Choroid plexus epithelial cell (primary cell): ENCODE measurements around the gene USF1.
A peak's percentile ranks its signal among the peaks of the same experiment; 100 is the strongest.
"Not testable (repeated sequence)": the region's sequence is repeated elsewhere in the genome, so short reads cannot be mapped to it uniquely, and the experiment has no call there.

Source experiments
- DNase-seq: peaks from one replicate; pipeline ENCODE4 v3.0.0-alpha.2; 2010; ENCODE audit warnings: low read depth
- H3K4me3 ChIP-seq: 2 replicates; pipeline ENCODE4 v1.5.1; 2011; ENCODE audit warnings: low read depth, mild to moderate bottlenecking, control low read depth, low read length, moderate library complexity
- TF ChIP-seq, protein P1 (sequence below): conservative IDR thresholded peaks from 2 replicates; pipeline ENCODE4 v1.5.1; 2011; ENCODE audit warnings: low read depth, mild to moderate bottlenecking, control low read depth, inconsistent platforms, low read length, moderate library complexity

Gene USF1

GRCh38 chr1:161017756-161018630 is 27.8 kb downstream of the USF1 start:
- TF ChIP-seq, protein P1, sequence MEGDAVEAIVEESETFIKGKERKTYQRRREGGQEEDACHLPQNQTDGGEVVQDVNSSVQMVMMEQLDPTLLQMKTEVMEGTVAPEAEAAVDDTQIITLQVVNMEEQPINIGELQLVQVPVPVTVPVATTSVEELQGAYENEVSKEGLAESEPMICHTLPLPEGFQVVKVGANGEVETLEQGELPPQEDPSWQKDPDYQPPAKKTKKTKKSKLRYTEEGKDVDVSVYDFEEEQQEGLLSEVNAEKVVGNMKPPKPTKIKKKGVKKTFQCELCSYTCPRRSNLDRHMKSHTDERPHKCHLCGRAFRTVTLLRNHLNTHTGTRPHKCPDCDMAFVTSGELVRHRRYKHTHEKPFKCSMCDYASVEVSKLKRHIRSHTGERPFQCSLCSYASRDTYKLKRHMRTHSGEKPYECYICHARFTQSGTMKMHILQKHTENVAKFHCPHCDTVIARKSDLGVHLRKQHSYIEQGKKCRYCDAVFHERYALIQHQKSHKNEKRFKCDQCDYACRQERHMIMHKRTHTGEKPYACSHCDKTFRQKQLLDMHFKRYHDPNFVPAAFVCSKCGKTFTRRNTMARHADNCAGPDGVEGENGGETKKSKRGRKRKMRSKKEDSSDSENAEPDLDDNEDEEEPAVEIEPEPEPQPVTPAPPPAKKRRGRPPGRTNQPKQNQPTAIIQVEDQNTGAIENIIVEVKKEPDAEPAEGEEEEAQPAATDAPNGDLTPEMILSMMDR, result no peak
- DNase-seq, result no peak
- no peak overlapping the region for H3K4me3 ChIP-seq

- not testable (repeated sequence) for DNase-seq, H3K4me3 ChIP-seq
Measured at GRCh38 chr1:161017181-161017580, 28.6 kb downstream of the USF1 start.

DNA sequence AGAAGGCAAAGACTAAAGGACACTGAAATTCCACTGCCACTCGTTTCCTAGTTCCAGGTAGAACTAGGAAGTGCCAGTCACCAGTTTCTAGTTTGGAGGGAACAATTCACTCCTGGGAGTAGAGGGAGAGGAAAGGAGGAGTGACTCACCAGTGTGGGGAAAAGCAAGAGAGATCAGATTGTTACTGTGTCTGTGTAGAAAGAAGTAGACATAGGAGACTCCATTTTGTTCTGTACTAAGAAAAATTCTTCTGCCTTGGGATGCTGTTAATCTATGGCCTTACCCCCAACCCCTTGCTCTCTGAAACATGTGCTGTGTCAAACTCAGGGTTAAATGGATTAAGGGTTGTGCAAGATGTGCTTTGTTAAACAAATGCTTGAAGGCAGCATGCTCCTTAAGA is 29.1 kb downstream of the USF1 start:
- DNase-seq, H3K4me3 ChIP-seq: not testable (repeated sequence)

DNA sequence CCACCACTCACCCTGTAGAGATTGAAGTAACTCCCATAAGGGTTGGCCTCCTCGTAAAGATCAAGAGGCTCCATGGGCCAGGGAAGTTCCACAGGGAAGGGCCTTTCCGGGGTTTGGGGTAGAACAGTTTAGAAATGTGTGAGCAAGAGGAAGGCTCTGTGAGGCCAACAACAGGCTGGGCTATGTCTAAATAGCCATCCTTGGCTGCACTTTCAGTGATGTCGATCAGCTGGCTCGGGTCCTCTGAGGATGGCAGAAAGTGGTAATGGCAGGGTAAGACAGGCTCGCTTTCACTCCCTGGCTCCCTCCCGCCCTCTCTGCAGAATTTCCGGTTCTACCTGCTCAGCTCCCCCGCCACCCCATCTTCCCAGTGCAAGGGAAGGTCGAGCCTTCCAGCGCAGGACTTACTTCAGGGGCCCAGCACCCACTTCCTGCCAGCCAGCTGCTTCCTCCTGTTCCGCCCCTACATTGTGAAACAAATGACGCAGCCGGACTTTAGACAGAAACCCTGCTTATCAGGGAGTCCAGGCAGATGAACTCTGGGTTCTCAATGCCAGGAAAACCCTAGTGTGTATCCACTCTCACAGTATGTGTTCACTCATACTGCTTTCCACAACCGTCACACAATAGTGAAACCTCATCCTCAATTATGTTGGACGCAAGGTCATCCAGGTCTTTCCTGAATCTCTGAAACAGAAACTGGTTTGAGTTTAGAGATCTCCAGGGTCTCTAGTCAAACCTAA is 32.1 kb downstream of the USF1 start:
- TF ChIP-seq, protein P1, result no peak
- H3K4me3 ChIP-seq, result peak overlapping the region; percentile 33
- DNase-seq, result peak; percentile 94

GRCh38 chr1:161013131-161013487 is 32.7 kb downstream of the USF1 start:
- peak; percentile 21 for DNase-seq
- TF ChIP-seq, protein P1, result no peak
- H3K4me3 ChIP-seq, result no peak overlapping the region

DNA sequence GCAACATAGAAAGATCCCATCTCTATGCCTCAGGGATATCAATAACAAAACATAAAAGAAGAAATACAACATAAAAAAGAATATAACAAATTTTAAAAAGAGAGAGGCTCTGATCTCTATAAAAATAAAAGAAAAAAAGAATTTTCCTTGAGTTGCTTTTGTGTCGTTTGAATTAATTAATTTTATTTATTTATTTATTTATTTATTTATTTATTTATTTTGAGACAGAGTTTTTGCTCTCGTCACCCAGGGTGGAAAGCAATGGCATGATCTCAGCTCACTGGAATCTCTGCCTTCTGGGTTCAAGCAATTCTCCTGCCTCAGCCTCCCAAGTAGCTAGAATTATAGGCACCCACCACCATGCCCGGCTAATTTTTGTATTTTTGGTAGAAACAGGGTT is 33.4 kb downstream of the USF1 start:
- no peak for DNase-seq
- no peak overlapping the region for H3K4me3 ChIP-seq

DNA sequence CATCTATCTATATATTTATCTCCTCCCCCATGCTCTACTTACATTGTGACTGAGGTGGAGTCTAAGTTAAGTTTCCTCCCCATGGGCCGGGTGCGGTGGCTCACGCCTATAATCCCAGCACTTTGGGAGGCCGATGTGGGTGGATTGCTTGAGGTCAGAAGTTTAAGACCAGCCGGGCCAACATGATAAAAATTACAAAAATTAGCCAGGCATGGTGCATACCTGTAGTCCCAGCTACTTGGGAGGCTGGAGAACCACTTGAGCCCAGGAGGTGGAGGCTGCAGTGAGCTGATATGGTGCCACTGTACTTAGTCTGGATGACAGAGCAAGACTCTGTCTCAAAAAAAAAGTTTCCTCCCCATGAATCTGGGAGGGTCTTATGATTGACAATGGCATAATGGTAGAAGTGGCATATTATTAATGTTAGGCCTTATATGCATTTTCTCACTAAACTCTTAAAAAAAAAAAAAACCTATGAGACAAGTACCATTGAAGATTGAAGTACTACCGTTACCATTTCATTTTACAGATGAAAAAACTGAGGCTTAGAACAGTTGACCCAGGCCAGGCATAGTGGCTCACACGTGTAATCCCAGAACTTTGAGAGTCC is 36.1 kb downstream of the USF1 start:
- DNase-seq, result no peak
- TF ChIP-seq, protein P1, result no peak
- H3K4me3 ChIP-seq, result no peak overlapping the region

More for the DNA sequence above, 33.4 kb downstream of the USF1 start:
- TF ChIP-seq, protein P1, result no peak
